H4 (cell line): Measurements from ENCODE around the gene GPR15. TPM values are rescaled to one million over a fixed set of nuclear protein-coding genes. Genes with fewer than 3 reads are reported as not detected.
"Not testable (repeated sequence)": the region's sequence is repeated elsewhere in the genome, so short reads cannot be mapped to it uniquely, and the experiment has no call there.

Source experiments
- DNase-seq: peaks from one replicate; pipeline ENCODE4 v3.0.0-alpha.2; 2015; ENCODE audit warnings: low spot score
- total RNA-seq: library from RNA; depleted of rRNA; stranded (reverse); fragments of >200 nt; shearing (Covaris generic); gene quantifications from 2 replicates; pipeline ENCODE4 v1.2.3, GENCODE V29; 2014

The GPR15 gene
- total RNA-seq, 1 experiment from 2014 or later: 0.06 TPM

- no peak for DNase-seq
These were observed 26.5 kb downstream of the GPR15 start for GRCh38 chr3:98558100-98558827.

GRCh38 chr3:98559769-98560168 is 28.0 kb downstream of the GPR15 start:
- not testable (repeated sequence) for DNase-seq

- no peak for DNase-seq
These were observed 29.1 kb downstream of the GPR15 start for GRCh38 chr3:98560911-98561310.

DNA sequence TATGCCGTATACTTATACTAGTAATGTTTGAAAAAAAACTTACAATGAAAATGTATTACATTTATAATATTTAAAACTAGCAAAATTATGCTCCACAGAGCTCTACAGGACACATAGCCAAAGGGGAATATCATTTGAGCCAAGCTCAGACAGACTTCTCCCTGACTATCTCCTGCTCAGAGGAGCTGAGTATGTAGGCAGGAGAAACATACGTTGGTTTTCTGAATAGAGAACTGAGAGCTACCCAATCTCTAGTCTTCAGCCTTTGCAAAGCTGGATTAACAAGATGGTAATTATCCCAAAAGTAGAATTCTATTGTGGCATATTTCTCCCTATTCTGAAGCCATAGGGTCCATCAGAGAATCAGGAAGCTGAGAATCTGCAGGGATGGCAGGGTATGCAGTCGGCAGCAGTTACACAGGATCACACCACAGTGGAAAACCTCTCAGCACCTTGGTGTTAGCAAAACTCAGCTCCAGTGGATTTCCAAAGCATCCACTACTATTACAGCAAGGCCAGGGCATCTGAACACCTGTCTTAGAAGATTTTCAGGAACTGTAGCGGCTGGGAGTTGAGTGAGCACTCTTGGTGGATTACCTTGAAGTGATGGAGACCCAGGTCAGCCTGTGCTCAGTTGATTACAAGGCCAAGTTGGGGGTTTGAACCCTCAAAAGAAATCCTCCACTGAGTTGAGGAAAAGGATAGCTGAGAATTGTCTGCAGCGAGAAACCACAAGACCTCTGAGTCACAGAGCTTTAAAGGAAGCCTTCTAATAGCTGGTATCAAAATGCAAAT is 30.1 kb downstream of the GPR15 start:
- peak; percentile 42 for DNase-seq

DNA sequence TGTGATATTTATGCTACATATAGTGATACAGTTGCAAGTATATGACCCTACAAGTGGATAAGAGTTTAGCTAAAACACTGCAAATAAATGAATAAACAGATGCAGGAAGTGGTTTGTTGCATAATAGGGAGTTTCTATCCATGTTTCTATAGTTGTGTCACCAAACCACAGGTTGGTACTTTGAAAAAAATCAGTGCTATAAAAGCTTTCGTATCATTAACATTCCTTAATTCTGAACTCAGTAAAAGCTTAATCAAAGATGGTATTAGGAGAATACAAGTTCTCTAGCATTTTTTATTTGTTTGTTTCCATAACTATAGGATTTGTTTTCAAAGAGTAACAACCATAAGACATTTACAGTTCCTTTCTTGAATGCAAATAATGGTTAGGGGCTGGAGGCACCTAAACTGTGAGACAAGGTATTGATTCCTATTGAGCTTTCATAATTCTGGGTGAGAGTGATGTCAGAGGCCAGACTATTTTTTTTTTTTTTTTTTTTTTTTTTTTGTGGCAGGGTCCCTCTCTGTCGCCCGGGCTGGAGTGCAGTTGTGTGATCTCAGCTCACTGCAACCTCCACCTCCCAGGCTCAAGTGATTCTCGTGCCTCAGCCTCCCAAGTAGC is 32.0 kb downstream of the GPR15 start:
- peak; percentile 86 for DNase-seq

GRCh38 chr3:98564282-98565005 is 32.7 kb downstream of the GPR15 start:
- DNase-seq: no peak

DNA sequence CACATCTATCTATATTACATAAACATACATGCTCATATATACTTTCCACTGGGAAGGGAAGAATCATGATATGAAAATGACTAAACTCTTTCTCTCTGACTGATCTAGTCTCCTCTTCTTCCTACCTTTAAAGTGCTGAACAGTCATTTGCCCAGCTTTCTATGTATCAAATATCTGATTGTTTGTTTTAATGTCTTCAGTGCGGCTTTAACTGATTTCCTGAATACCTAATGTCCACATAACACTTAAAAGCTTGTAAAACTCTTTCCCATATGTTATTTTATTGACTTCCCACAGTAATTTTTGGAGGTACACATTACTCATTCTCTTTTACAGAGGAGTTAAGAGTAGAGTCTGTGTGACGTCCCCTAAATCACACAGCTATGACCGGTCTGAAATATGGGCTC is 33.5 kb downstream of the GPR15 start:
- no peak for DNase-seq

DNA sequence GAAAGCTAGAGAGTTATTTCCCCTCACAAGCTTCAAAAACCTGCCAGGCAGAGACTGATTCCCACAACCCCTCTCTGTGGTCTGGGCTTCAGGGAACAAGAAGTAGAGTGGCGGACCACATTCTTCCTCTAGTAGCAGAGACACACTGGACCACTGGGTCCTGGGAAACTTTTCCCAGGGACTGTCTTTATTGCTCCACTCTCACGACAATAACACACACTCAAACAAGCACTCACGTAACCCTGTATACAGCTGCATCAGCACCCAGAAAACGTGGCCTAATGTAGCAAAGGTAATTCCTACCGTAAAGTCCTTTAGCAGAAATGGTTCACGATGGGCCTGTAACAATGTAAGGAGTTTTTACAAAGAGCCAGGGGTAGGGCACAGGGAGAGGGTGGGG is 34.1 kb downstream of the GPR15 start:
- DNase-seq: no peak

DNA sequence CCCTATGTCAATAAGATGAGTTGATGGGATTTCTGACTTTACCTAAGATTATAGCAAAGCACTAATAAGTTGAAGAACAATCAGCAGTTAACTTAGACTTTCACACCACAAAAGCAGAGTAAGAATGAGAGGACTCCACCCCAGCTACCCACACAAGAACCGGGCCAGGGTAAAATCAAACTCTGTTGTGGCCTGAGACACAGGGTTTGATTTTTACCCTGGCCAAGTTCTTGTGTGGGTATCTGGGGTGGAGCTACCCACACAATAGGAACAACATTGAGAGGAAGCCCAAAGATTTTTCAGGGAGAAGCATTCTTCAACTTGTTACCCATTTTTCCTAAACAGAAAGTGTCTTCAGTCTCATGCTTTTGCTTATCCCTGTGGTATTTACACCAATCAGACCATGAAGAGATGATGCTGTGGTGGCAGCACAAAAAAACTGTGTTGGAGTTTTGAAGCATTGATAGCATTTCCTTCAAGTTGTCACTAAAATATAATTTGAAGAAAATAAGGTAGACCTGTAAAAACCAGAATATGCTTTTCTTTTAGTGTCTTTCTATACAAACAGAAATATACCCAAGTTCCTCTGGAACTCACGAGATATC is 36.0 kb downstream of the GPR15 start:
- DNase-seq: no peak

- DNase-seq: no peak
These were observed 36.6 kb downstream of the GPR15 start for GRCh38 chr3:98568402-98568801.

DNA sequence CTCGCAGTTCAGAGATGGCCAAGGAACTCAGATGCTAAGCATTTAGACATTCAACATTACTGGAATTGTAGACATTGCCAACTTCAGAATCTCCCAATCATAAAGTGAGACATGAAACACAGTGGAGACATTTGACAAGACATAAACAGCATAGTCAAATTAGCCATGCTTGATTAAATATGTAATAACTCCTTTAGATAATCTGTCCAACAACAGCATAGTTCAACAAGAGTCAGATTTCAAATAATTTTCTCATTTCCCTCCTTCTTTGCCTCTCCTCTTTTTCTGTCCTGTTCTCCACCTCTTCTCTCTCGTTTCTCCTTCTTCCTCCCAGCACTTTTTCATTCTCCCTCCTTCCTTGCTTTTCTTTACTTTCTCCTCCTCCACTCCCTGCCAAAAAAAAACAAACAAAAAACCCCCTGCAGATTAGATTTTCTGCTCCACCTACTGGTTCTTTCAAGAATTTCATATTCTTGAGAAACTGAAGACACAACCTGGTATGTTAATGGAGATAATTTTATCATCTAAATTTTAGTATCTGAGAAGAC is 41.5 kb downstream of the GPR15 start:
- DNase-seq: peak; percentile 34

GRCh38 chr3:98574132-98574531 is 42.4 kb downstream of the GPR15 start:
- DNase-seq: no peak

DNA sequence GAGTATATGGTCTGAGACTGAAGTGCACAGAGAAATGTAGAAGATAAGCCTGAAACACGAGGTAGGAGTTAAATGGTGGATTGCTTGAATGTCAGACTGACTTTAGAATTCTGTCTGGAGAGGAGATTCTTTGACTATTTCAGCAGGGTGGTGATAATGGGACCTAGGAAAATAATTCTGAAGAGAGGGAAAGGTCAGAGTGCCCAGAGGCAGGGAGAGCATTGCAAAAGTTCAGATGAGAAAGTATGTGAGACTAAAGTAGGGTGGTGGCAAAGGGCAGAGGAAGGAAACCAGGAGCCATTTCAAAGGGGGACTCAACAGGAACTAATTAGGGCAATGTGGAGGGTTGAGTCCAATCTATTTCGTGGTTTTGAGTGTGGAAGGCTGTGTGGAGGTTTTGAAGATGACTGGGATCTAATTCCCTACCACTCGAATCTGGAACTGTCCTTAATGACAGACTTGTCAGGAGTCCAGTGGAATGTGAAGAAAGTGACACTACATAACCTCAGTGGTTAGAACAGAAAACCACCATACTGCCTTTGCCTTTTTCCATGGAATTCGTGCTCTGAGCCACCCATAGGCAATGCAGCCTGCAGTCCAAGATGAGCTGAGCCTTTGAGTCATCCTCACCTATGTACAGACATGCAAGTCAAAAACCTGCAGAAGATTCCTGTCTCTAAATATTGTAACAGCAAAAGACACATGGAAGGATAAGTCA is 45.6 kb downstream of the GPR15 start:
- no peak for DNase-seq

GRCh38 chr3:98580401-98581386 is 48.9 kb downstream of the GPR15 start:
- no peak for DNase-seq

DNA sequence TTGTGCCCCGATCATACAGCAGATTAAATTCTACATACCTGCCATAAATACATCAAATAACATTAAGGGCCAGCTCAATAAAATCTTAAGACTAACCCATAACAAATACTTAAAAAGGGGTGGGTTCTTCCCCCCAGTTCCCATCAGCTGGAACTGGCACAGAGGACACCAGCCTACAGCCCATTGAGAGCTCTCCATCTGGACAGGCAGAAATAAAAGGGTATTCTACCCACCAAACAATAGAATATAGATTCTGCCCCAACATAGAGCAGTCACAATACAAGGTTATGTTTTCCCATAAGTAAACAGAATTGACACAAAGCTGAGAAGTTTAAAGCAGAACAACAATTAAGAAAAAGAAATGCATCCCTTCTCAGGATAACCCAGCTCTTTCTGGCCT is 49.7 kb downstream of the GPR15 start:
- no peak for DNase-seq

DNA sequence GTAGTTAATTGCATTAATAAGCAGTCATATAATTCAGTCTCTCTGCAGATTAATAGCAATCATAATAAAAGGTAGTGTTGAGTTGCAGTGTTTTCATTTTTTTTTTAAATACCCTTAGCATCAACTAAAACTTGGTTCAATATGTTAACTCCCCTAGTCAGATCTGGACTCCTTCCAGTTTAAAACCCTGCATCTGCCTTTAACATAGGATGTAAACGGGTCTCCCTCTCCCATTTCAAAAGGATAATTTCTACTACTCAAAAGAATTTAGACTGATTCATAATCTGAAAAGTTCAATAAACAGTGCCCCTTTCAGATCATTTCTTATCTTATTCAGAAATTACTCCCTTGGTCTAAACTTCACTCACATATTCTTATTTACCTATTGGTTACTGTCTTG is 50.3 kb downstream of the GPR15 start:
- DNase-seq: no peak

GRCh38 chr3:98583766-98584165 is 52.0 kb downstream of the GPR15 start:
- no peak for DNase-seq
